ENCODE measurements around the gene SCN10A.

SCN10A gene

GRCh38 chr3:38720465-38720864 lies 95.6 kb downstream of the SCN10A start:
- no peak for DNase-seq (ENCODE audit: low spot score)

GRCh38 chr3:38717355-38718240 lies 98.4 kb downstream of the SCN10A start:
- DNase-seq (ENCODE audit: low spot score) = no peak

DNA sequence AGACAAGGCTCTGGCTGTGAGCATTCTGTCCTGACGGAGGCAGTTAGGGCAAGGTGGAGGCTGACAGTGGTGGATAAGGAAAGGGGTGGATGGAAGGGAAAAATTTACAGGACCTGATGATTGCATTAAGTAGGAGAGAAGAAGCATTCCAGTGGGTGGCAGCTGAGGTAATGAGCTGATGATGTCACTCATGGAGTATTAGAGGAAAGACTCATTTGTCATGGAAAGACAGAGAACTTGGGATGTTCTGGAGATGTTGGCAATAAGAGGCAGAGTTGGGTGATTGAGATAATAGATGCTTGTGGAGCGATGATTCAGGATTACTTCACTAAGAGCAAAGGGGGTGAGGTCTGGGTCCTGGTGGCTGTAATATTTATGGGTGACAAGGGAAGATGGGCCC lies 102.9 kb downstream of the SCN10A start:
- DNase-seq (ENCODE audit: low spot score) = no peak

GRCh38 chr3:38711321-38711720 lies 104.7 kb downstream of the SCN10A start:
- no peak for DNase-seq (ENCODE audit: low spot score)

DNA sequence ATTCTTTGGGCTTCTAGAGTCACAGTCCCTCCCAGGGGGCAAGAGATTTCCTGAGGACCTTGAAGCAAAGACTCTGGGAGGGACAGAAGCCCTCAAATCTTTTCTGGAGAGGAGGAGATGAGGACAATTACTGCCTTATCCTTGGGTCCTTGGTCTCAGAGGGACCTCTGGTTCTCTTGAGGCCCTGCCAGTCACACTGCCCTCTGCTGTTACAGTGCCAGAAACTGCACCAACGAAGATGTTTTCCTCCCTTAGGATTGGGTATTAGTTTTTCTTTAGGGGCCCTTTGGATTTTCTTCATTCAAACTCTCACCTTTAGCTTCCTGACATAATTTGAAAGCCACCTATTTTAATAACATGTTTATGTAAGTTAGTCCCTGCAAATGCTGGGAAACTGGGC lies 108.3 kb downstream of the SCN10A start:
- peak; percentile 7 for DNase-seq (ENCODE audit: low spot score)

GRCh38 chr3:38706961-38707360 lies 109.1 kb downstream of the SCN10A start:
- DNase-seq (ENCODE audit: low spot score) = no peak

- no peak for DNase-seq (ENCODE audit: low spot score)
Observed at GRCh38 chr3:38702231-38702630, 113.8 kb downstream of the SCN10A start.

- DNase-seq (ENCODE audit: low spot score) = no peak
Observed at GRCh38 chr3:38698760-38699159, 117.3 kb downstream of the SCN10A start.

DNA sequence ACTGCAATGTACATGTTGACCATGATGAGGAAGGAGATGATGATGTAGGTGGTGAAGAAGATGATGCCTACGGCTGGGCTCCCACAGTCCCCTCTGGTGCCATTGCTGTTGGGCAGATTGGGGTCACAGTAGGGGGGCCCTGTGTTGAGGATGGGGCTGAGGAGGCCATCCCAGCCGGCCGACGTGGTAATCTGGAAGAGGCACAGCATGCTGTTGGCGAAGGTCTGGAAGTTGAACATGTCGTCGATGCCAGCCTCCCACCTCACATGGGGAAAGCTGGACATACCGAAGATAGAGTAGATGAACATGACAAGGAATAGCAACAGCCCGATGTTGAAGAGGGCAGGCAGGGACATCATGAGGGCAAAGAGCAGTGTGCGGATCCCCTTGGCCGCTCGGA lies 118.0 kb downstream of the SCN10A start:
- DNase-seq (ENCODE audit: low spot score) = no peak

GRCh38 chr3:38696034-38696433 lies 120.0 kb downstream of the SCN10A start:
- no peak for DNase-seq (ENCODE audit: low spot score)

DNA sequence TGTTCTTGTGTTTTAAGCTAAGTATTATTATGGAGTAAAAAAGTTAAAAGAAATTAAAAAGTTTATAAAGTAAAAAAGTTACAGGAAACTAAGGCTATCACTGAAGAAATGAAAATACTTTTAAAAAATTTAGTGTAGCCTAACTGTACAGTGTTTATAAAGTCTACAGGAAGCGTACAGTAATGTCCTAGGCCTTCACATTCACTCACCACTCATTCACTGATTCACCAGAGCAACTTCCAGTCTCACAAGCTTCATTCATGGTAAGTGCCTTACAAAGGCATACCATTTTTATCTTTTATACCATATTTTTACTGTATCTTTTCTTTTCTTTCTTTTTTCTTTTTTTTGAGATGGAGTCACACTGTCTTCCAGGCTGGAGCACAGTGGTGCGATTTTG lies 125.8 kb downstream of the SCN10A start:
- DNase-seq (ENCODE audit: low spot score) = no peak

GRCh38 chr3:38689774-38690173 lies 126.2 kb downstream of the SCN10A start:
- no peak for DNase-seq (ENCODE audit: low spot score)

DNA sequence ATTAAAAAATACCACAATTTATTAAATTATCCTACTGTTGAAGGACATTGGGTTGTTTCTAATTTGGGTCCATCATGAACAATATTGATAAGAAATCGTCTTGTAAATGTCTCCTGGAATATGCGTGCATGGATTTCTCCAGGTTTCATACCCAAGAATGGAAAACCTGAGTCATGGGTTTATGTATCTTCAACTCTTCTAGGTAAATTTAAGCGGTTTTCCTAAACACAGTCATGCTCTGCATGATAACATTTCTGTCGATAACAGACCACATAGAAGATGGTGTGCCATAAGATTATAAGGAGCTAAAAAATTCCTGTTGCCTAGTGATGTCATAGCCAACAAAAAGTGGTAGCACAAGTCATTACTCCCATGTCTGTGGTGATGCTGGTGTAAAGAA lies 126.7 kb downstream of the SCN10A start:
- DNase-seq (ENCODE audit: low spot score) = no peak

DNA sequence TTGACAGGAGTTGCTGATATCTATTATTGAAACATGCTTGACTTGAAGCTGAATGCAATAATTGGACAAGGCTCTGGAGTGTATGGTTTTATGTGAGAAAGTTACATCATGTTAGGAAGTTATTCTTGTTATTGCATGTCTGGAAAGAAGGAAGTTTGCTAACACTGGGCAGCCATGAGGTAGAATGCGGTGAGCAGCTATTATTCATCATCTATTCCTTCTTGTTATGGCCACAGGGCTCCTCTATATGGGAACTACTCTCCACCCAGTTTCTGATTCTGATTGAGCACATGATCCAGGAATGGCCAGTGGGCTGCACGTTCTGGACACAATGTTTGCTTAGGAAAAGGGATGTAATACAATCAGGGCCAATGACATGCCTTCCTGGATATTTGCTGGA lies 128.7 kb downstream of the SCN10A start:
- DNase-seq (ENCODE audit: low spot score) = no peak

GRCh38 chr3:38684546-38684945 lies 131.5 kb downstream of the SCN10A start:
- no peak for DNase-seq (ENCODE audit: low spot score)

DNA sequence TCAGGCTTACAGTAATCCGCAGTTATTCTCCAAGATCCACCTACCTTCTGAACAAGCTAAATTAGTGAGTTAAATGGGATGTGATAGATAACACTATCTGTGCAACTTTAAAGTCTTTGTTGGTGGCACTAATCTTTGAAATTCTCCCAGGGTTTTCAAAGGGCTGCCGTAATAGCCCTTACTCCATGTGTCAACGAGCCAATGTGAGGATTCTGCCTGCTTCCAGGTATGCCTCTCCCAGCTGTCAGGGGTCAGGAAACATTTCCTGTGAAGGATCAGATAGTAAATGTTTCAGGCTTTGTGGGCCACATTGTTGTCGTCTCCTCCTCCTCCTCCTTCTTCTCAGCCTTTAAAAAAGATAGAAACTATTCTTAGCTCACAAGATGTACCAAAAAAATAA lies 146.3 kb downstream of the SCN10A start:
- no peak for DNase-seq (ENCODE audit: low spot score)

DNA sequence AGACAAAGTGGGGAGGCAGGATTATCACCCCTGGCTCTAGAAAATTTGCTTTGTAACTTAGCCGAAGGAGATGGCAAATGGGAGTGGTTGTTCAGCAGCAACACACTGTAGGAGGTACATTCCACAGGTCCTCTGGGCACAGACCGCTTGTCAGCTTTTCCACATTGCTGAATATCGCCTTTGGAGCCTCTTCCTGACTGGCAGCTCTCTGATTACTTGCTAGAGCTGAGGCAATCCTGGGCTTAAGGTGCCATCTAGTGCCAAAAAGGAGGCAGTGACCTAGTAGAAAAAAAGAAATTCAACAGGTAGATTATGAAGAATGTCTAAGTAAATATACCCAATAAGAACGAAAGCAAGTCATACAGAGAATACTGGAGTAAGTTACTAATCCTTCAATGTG lies 153.5 kb downstream of the SCN10A start:
- peak; percentile 71 for DNase-seq (ENCODE audit: low spot score)

DNA sequence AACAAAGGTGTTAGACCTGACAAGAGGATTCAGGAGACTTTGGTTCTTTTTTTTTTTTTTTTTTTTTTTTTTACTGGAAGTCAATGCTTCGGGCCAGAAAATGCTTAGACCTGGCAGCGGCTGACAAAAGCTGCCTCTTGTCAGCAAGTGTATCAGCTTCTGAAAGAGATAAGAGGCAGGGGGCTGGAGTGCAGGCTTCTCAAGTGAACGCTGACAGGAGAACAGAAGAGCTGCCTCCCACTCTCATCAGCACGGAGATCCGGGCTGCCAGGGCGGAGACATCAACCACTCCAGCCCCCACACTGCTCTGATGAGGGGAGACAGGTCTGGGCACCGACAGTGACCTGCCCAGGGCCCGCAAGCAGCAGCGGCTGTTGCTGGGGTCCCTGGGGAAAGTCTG lies 157.2 kb downstream of the SCN10A start:
- DNase-seq (ENCODE audit: low spot score) = no peak

DNA sequence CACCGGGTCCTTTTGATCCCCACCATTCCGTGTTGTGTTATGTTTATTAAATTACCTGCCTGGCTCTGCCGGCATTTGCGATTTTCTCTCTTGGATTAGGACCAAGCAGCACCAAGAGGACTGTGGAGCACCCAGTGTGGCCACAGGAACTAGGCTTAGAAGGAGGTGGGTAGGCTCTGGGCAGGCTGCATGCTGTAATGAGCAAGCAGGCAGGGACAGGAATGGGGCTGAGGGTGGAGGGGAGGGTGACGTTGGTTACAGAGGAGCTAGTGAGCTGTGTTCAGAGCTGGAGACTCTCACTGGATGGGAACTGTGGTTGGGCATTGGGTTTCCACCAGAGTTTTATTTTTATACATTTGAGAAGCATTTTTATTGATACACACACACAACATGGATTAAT lies 158.6 kb downstream of the SCN10A start:
- no peak for DNase-seq (ENCODE audit: low spot score)

- peak; percentile 75 for DNase-seq (ENCODE audit: low spot score)
Observed at GRCh38 chr3:38655708-38656300, 160.2 kb downstream of the SCN10A start.

GRCh38 chr3:38653685-38654537 lies 162.1 kb downstream of the SCN10A start:
- no peak for DNase-seq (ENCODE audit: low spot score)

DNA sequence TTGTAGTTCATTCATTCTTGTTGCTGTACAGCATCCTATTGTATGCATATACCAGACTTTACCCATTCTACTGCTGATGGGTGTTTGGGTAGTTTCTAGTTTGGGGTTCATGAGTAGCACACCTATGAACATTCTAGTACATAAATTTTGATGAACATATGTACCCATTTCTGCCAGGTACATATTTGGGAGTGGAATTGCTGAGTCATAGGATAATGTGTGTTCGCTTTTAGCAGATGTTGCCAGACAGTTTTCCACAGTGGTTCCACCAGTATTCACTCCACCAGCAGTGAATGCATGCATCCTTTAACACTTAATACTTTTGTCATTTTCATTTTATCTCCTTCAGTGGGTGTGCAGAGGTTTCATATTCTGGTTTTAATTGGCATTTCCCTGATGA lies 163.1 kb downstream of the SCN10A start:
- no peak for DNase-seq (ENCODE audit: low spot score)

Data from SW480 (cell line).